SK-N-SH (cell line): ENCODE results near the gene TBXAS1. TPM values are rescaled to one million over a fixed set of nuclear protein-coding genes. Genes with fewer than 3 reads are reported as not detected.
A peak's percentile ranks its signal among the peaks of the same experiment; 100 is the strongest.

Experiments used
- CTCF ChIA-PET: fragments of 300-600, 350-600 bp; formaldehyde crosslinking; extraction: SDS; loops from one replicate; lab custom pipeline; 2021; lab: Yijun Ruan, JAX
- POLR2A ChIA-PET: fragments of 350-600 bp; sonication (Branson Sonifier 250); formaldehyde crosslinking; extraction: SDS; loops from one replicate; lab custom pipeline; 2020; ENCODE audit warnings: antibody characterized with exemption, inconsistent platforms; lab: Yijun Ruan, JAX
- DNase-seq: peaks from one replicate; pipeline ENCODE4 v3.0.0; 2012
- H2AFZ ChIP-seq: fragments of 200-600 bp; sonication (generic); 2 replicates; pipeline ENCODE4 v1.8.1; 2016; ENCODE audit warnings: antibody characterized with exemption, mild to moderate bottlenecking, low read depth
- H3F3A ChIP-seq: fragments of 200-600 bp; sonication (generic); replicated peaks from 2 replicates; pipeline ENCODE3; 2016; ENCODE audit warnings: antibody characterized with exemption, mild to moderate bottlenecking; ENCODE audit not compliant: insufficient read depth
- H3K27ac ChIP-seq, 2 experiments: fragments of 200-500 bp in 1 of 2; fragments of 200-600 bp in 1 of 2; sonication (Bioruptor generic) in 1 of 2; sonication (generic), shearing (Covaris generic) in 1 of 2; 2 replicates each; pipeline versions ENCODE4 v1.5.1 to v1.6.1; 2014 to 2016; ENCODE audit warnings: low read depth in 2 of 2, inconsistent platforms in 1 of 2, low read length in 1 of 2, mild to moderate bottlenecking in 1 of 2, mixed read lengths in 1 of 2
- H3K27me3 ChIP-seq: fragments of 200-600 bp; sonication (generic), shearing (Covaris generic); 2 replicates; pipeline ENCODE4 v1.6.1; 2016; ENCODE audit warnings: mixed run types; ENCODE audit not compliant: insufficient read depth
- H3K36me3 ChIP-seq, 2 experiments: fragments of 200-500 bp in 1 of 2; fragments of 200-600 bp in 1 of 2; sonication (Bioruptor generic) in 1 of 2; sonication (generic) in 1 of 2; replicated peaks in 1 of 2; 2 replicates each; pipeline versions ENCODE3 to v1.5.1; 2014 to 2016; ENCODE audit warnings: low read length in 1 of 2, mild to moderate bottlenecking in 1 of 2; ENCODE audit not compliant: insufficient read depth in 2 of 2, control insufficient read depth in 1 of 2
- H3K4me1 ChIP-seq, 2 experiments: fragments of 200-500 bp in 1 of 2; fragments of 200-600 bp in 1 of 2; sonication (Bioruptor generic) in 1 of 2; sonication (generic), shearing (Covaris generic) in 1 of 2; 2 replicates each; pipeline versions ENCODE4 v1.5.1 to v1.6.1; 2014 to 2016; ENCODE audit warnings: low read depth in 1 of 2, low read length in 1 of 2, mixed run types in 1 of 2; ENCODE audit not compliant: insufficient read depth in 2 of 2, control insufficient read depth in 1 of 2
- H3K4me2 ChIP-seq: fragments of 200-600 bp; sonication (generic), shearing (Covaris generic); 2 replicates; pipeline ENCODE4 v1.6.1; 2017; ENCODE audit warnings: mixed run types
- H3K4me3 ChIP-seq, 2 experiments: fragments of 200-500 bp in 1 of 2; fragments of 200-600 bp in 1 of 2; sonication (Bioruptor generic) in 1 of 2; sonication (generic), shearing (Covaris generic) in 1 of 2; 2 replicates each; pipeline versions ENCODE4 v1.5.1 to v1.8.1; 2014 to 2016; ENCODE audit warnings: low read depth in 2 of 2, inconsistent platforms in 1 of 2, low read length in 1 of 2, mild to moderate bottlenecking in 1 of 2, mixed read lengths in 1 of 2, moderate library complexity in 1 of 2
- H3K79me2 ChIP-seq: fragments of 200-600 bp; sonication (generic); 2 replicates; pipeline ENCODE4 v1.8.1; 2017; ENCODE audit warnings: mild to moderate bottlenecking; ENCODE audit not compliant: insufficient read depth
- H3K9ac ChIP-seq: fragments of 200-600 bp; sonication (generic); 2 replicates; pipeline ENCODE4 v1.6.1; 2017; ENCODE audit warnings: mixed run types
- H3K9me2 ChIP-seq: fragments of 200-600 bp; sonication (generic); 2 replicates; pipeline ENCODE4 v1.6.1; 2017; ENCODE audit warnings: mixed run types
- H3K9me3 ChIP-seq: fragments of 200-600 bp; sonication (generic); 2 replicates; pipeline ENCODE4 v1.6.1; 2017; ENCODE audit warnings: mixed run types, mild to moderate bottlenecking, moderate library complexity
- H4K20me1 ChIP-seq: fragments of 200-600 bp; sonication (generic); 2 replicates; pipeline ENCODE4 v1.6.1; 2017; ENCODE audit warnings: mild to moderate bottlenecking, mixed run types; ENCODE audit not compliant: insufficient read depth
- EP300 ChIP-seq, 2 experiments: IDR thresholded peaks; 2 replicates each; pipeline versions ENCODE4 v1.4.0 to v1.6.1; 2012; ENCODE audit warnings: borderline replicate concordance in 1 of 2, low read depth in 1 of 2, low read length in 1 of 2
- FOSL2 ChIP-seq: IDR thresholded peaks from 2 replicates; pipeline ENCODE4 v1.4.0; 2012; ENCODE audit warnings: low read depth, mild to moderate bottlenecking, moderate library complexity, borderline replicate concordance
- FOXJ3 ChIP-seq: sonication (generic); formaldehyde crosslinking; IDR thresholded peaks from 2 replicates; pipeline ENCODE4 v1.5.1; 2020; ENCODE audit warnings: mild to moderate bottlenecking, missing genetic modification reagents
- FOXM1 ChIP-seq: IDR thresholded peaks from 2 replicates; pipeline ENCODE4 v1.4.0; 2012; ENCODE audit warnings: low read depth, mild to moderate bottlenecking
- GABPA ChIP-seq: IDR thresholded peaks from 2 replicates; pipeline ENCODE4 v1.4.0; 2012; ENCODE audit warnings: low read depth, mild to moderate bottlenecking
- JUND ChIP-seq: IDR thresholded peaks from 2 replicates; pipeline ENCODE4 v1.4.0; 2012
- MAX ChIP-seq: IDR thresholded peaks from 2 replicates; pipeline ENCODE4 v1.4.0; 2012; ENCODE audit warnings: low read depth
- MEF2A ChIP-seq: IDR thresholded peaks from 2 replicates; pipeline ENCODE4 v1.4.0; 2012; ENCODE audit warnings: low read depth, borderline replicate concordance
- NFIC ChIP-seq: IDR thresholded peaks from 2 replicates; pipeline ENCODE4 v1.4.0; 2012; ENCODE audit warnings: borderline replicate concordance
- NRF1 ChIP-seq: IDR thresholded peaks from 2 replicates; pipeline ENCODE4 v1.6.1; 2012; ENCODE audit warnings: low read depth, mild to moderate bottlenecking, low read length
- PBX3 ChIP-seq: IDR thresholded peaks from 2 replicates; pipeline ENCODE4; 2012
- POLR2AphosphoS5 ChIP-seq: IDR thresholded peaks from 2 replicates; pipeline ENCODE4 v1.6.1; 2012; ENCODE audit warnings: low read depth, low read length
- RAD21 ChIP-seq: IDR thresholded peaks from 2 replicates; pipeline ENCODE4 v1.6.1; 2012; ENCODE audit warnings: mild to moderate bottlenecking, low read length
- RCOR1 ChIP-seq: fragments of 150-350 bp; IDR thresholded peaks from 2 replicates; pipeline ENCODE4 v1.6.1; 2017; ENCODE audit warnings: antibody characterized with exemption, low read length
- REST ChIP-seq: IDR thresholded peaks from 2 replicates; pipeline ENCODE4 v1.6.1; 2012; ENCODE audit warnings: mild to moderate bottlenecking, low read depth, low read length, moderate library complexity
- RFX5 ChIP-seq: IDR thresholded peaks from 2 replicates; pipeline ENCODE4 v1.6.1; 2012; ENCODE audit warnings: mild to moderate bottlenecking, improper control_type of control experiment, low read length
- SMC3 ChIP-seq: IDR thresholded peaks from 2 replicates; pipeline ENCODE4 v1.6.1; 2012; ENCODE audit warnings: low read depth, low read length, improper control_type of control experiment
- TCF12 ChIP-seq: IDR thresholded peaks from 2 replicates; pipeline ENCODE4 v1.4.0; 2012
- TEAD4 ChIP-seq: IDR thresholded peaks from 2 replicates; pipeline ENCODE4 v1.4.0; 2012; ENCODE audit warnings: mild to moderate bottlenecking, borderline replicate concordance; ENCODE audit not compliant: insufficient read depth
- WGBS: methylation state at CpG from one replicate; pipeline ENCODE4 v1.1.6; 2017; ENCODE audit warnings: low lambda C conversion rate; 5-methylcytosine and 5-hydroxymethylcytosine counted together
- polyA plus RNA-seq, 3 experiments: library from polyadenylated mRNA; depleted of rRNA; stranded (reverse); fragments of >200 nt; gene quantifications; 2 replicates each; pipeline ENCODE4 v1.2.3, GENCODE V29; 2012

Gene TBXAS1
- polyA plus RNA-seq, 1 of the 3 experiments (the other 2 are of a cell fraction) = 4.4 TPM

- no peak overlapping the region for H2AFZ ChIP-seq
- no peak for DNase-seq
- no peak overlapping the region for H3K4me3 ChIP-seq
- peaks cover 32 to 37% of the 10 kb centered on the region in 2 experiments for H3K4me1 ChIP-seq
- no peaks in the 10 kb centered on the region for H3K9me2 ChIP-seq
- H3K27ac ChIP-seq = peak overlapping the region in 1 of 2 experiments; percentile 58; a peak in 1 of 4 replicates
- ChIA-PET CTCF (interaction anchor here (1.2 to 3.2 kb wide), 4 partner anchors 16 to 309 kb away, joined by 4 to 16 read pairs (median 6); no protein-coding TSS in a partner anchor), POLR2A (no interaction called here)
- TF ChIP-seq MEF2A (no peak), NFIC (0 out of 2 replicates have a peak, but pooled peaks have one; percentile 5), FOXJ3 (CRISPR knock-in tag) (no peak)
- no peak overlapping the region for H3K4me2 ChIP-seq
- H3F3A ChIP-seq = peaks cover 29% of the 10 kb centered on the region
- no peak overlapping the region for H3K9ac ChIP-seq
- H3K36me3 ChIP-seq = no peaks in the 10 kb centered on the region
- H3K27me3 ChIP-seq = no peaks in the 10 kb centered on the region
- H4K20me1 ChIP-seq = no peaks in the 10 kb centered on the region
- no peaks in the 10 kb centered on the region for H3K9me3 ChIP-seq
- H3K79me2 ChIP-seq = no peaks in the 10 kb centered on the region
Measured at GRCh38 chr7:140034421-140034820, 205.4 kb downstream of the TBXAS1 start.

GRCh38 chr7:140035400-140036223 lies 206.5 kb downstream of the TBXAS1 start:
- no peaks in the 10 kb centered on the region for H3K9me3 ChIP-seq
- no peak for DNase-seq
- peaks cover 32 to 37% of the 10 kb centered on the region in 2 experiments for H3K4me1 ChIP-seq
- no peaks in the 10 kb centered on the region for H4K20me1 ChIP-seq
- H3K36me3 ChIP-seq = no peaks in the 10 kb centered on the region
- no peak overlapping the region for H3K9ac ChIP-seq
- peaks cover 29% of the 10 kb centered on the region for H3F3A ChIP-seq
- 51% methylated on average over 7 of the region's 7 CpGs for WGBS
- H3K4me3 ChIP-seq = 0 out of 4 replicates have a peak overlapping the region, but pooled peaks of 1 of the 2 experiments have one; percentile 15
- no peaks in the 10 kb centered on the region for H3K9me2 ChIP-seq
- no peaks in the 10 kb centered on the region for H3K27me3 ChIP-seq
- H3K79me2 ChIP-seq = no peaks in the 10 kb centered on the region
- CTCF ChIA-PET = interaction anchor here (0.9 to 3.2 kb wide), 3 partner anchors 33 to 439 kb away, joined by 3 to 16 read pairs (median 4); no protein-coding TSS in a partner anchor
- TF ChIP-seq REST (0 out of 2 replicates have a peak, but pooled peaks have one; percentile 12), RFX5 (0 out of 2 replicates have a peak, but pooled peaks have one; percentile 60), RAD21 (no peak), TCF12 (peak; percentile 65), MAX (no peak), TEAD4 (peak; percentile 66; the same call in 1 of the 2 replicates), FOSL2 (peak; percentile 90), JUND (peak; percentile 82), EP300 (IDR thresholded peaks at IDR 0.05; ENCODE audit: borderline replicate concordance in 1 of 2, low read depth in 1 of 2, low read length in 1 of 2) (peak in 1 of 2 experiments; percentile 54; a peak in 1 of 4 replicates), PBX3 (peak; percentile 73), SMC3 (no peak), POLR2AphosphoS5 (no peak), FOXM1 (0 out of 2 replicates have a peak, but pooled peaks have one; percentile 1), GABPA (no peak), NFIC (peak; percentile 28), RCOR1 (no peak), NRF1 (no peak)
- POLR2A ChIA-PET = no interaction called here
- peak overlapping the region; percentile 29 to 58; a peak in 3 of 4 replicates for H3K27ac ChIP-seq
- H2AFZ ChIP-seq = no peak overlapping the region
- H3K4me2 ChIP-seq = peak overlapping the region; percentile 15
